MV-4-11 (cell line): ENCODE results near the gene WDR54.
A peak's percentile ranks its signal among the peaks of the same experiment; 100 is the strongest.
"Not testable (repeated sequence)": the region's sequence is repeated elsewhere in the genome, so short reads cannot be mapped to it uniquely, and the experiment has no call there.

Experiments
- DNase-seq: peaks from one replicate; lab custom pipeline; 2025; lab: John Stamatoyannopoulos, UW

The WDR54 gene

GRCh38 chr2:74407682-74408081, 13.8 kb upstream of the WDR54 start:
- no peak for DNase-seq

GRCh38 chr2:74413001-74413698, 8.4 kb upstream of the WDR54 start:
- DNase-seq, result peak; percentile 12

GRCh38 chr2:74414441-74414840, 7.1 kb upstream of the WDR54 start:
- DNase-seq, result no peak

- no peak for DNase-seq
Observed at GRCh38 chr2:74414881-74415761, 6.4 kb upstream of the WDR54 start.

GRCh38 chr2:74415762-74416395, 5.7 kb upstream of the WDR54 start:
- no peak for DNase-seq

GRCh38 chr2:74416778-74417177, 4.8 kb upstream of the WDR54 start:
- DNase-seq, result no peak

- DNase-seq, result no peak
Observed at GRCh38 chr2:74417197-74417596, 4.3 kb upstream of the WDR54 start.

GRCh38 chr2:74417763-74418162, 3.8 kb upstream of the WDR54 start:
- DNase-seq, result no peak

- peak; percentile 38 for DNase-seq
Observed at GRCh38 chr2:74418312-74418711, 3.2 kb upstream of the WDR54 start.

GRCh38 chr2:74419345-74419744, 2.2 kb upstream of the WDR54 start:
- DNase-seq, result peak; percentile 58

GRCh38 chr2:74420006-74420405, 1.5 kb upstream of the WDR54 start:
- DNase-seq, result no peak

GRCh38 chr2:74420443-74421103, 957 bp upstream of the WDR54 start:
- not testable (repeated sequence) for DNase-seq

- DNase-seq, result no peak
Observed at GRCh38 chr2:74423231-74424095, 1.9 kb downstream of the WDR54 start.

GRCh38 chr2:74424139-74424992, 2.8 kb downstream of the WDR54 start:
- no peak for DNase-seq

- no peak for DNase-seq
Observed at GRCh38 chr2:74424995-74425406, 3.5 kb downstream of the WDR54 start.

GRCh38 chr2:74425523-74425922, 4.0 kb downstream of the WDR54 start:
- no peak for DNase-seq

- DNase-seq, result no peak
Observed at GRCh38 chr2:74426181-74426758, 4.7 kb downstream of the WDR54 start.

GRCh38 chr2:74427551-74427950, 6.0 kb downstream of the WDR54 start:
- DNase-seq, result no peak

GRCh38 chr2:74428675-74429074, 7.1 kb downstream of the WDR54 start:
- DNase-seq, result no peak
